Fibroblast of the aortic adventitia (primary cell): ENCODE data around the gene CDYL2. TPM values are rescaled to one million over a fixed set of nuclear protein-coding genes. Genes with fewer than 3 reads are reported as not detected.

Experiments used
- DNase-seq: peaks from one replicate; pipeline ENCODE4 v3.0.0-alpha.2; 2010; ENCODE audit warnings: low read depth
- H3K4me3 ChIP-seq: 2 replicates; pipeline ENCODE4 v1.5.1; 2011; ENCODE audit warnings: low read depth, mild to moderate bottlenecking, control low read depth, low read length, moderate library complexity
- total RNA-seq: library from RNA; depleted of rRNA; stranded (reverse); fragments of >200 nt; gene quantifications from 2 replicates; pipeline ENCODE4 v1.2.3, GENCODE V29; 2012; ENCODE audit warnings: low replicate concordance
- TF ChIP-seq, protein P1 (sequence below): IDR thresholded peaks from 2 replicates; pipeline ENCODE4 v1.5.1; 2011; ENCODE audit warnings: mild to moderate bottlenecking, low read length, control low read depth, inconsistent platforms; ENCODE audit not compliant: insufficient read depth

CDYL2 gene
- total RNA-seq, 1 donor, result 5.2 TPM

DNA sequence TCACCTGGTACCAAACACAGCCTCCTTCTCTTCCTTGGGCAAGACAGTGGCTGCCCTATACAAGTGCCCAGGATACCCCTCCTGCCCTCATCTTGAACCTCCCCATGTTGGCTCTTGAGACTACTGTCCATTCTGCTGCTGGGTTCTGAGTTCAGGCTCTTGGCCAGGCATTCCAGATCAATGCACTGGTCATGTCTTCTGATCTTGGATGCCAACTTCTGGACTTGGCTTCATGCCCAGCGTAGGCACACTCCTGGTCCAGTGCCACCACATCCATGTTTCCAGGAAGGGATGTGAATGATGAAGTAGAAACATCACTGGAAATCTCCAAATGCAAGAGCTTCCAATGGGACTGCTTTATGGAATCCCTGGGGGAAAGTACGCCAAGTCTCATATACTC is 212.1 kb downstream of the CDYL2 start:
- TF ChIP-seq, protein P1, sequence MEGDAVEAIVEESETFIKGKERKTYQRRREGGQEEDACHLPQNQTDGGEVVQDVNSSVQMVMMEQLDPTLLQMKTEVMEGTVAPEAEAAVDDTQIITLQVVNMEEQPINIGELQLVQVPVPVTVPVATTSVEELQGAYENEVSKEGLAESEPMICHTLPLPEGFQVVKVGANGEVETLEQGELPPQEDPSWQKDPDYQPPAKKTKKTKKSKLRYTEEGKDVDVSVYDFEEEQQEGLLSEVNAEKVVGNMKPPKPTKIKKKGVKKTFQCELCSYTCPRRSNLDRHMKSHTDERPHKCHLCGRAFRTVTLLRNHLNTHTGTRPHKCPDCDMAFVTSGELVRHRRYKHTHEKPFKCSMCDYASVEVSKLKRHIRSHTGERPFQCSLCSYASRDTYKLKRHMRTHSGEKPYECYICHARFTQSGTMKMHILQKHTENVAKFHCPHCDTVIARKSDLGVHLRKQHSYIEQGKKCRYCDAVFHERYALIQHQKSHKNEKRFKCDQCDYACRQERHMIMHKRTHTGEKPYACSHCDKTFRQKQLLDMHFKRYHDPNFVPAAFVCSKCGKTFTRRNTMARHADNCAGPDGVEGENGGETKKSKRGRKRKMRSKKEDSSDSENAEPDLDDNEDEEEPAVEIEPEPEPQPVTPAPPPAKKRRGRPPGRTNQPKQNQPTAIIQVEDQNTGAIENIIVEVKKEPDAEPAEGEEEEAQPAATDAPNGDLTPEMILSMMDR, result no peak
- no peak overlapping the region for H3K4me3 ChIP-seq
- no peak for DNase-seq

DNA sequence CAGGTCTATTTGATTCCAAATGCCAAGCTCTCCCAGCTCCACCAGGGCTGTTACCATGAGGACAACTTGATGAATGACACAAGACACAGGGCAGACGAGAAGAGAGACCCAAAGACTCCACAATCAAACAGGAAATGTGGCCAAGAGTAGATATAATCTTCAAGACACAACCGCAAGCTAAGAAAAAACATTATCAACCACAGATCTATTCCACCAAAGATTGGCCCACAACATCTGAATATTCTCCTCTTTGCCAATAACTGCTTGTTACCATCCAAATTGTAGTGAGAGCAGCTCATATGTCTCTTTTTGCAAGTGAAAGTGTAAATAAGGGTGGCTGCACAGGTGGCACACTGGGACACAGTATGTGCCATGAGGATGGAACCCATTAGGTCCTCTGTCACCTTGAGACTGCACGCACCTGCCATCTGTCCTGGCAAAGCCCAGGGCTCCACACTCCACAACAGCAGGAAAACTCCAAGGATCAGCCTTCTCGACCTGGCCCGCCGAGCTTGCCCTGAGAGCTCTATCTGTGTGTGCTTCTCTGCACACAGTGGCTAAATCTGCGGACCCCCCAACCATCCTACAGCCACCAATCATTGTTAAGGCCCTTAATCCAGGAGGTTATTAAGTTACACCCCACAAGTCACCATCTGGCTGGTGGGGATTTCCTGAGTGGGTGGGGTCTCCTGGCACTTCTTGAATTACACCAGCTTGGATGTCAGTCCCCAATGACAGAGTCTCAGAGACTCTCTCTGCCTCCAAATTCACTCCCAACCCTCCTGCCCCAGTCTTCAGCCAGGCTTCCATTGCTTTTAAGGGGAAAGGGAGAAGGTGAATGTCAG is 213.1 kb downstream of the CDYL2 start:
- no peak overlapping the region for H3K4me3 ChIP-seq
- TF ChIP-seq, protein P1, result no peak
- DNase-seq, result no peak

DNA sequence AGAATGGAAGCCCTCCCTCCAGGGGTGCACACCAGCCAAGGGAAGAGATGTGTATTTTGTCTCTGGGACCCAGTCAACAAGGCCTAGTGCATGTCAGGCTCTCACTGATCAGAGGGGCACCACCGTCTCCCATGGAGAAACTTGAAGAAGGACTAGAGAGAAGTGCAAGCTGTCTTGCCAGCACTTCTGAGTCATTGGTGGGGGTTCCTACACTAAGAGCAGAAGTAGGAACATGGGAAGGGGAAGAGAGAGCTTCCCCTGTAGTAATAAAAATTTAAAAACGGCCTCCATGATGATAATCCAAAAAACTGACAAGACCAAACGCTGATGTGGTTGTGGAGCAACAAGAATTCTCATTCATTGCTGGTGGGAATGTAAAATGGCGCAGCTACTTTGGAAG is 217.3 kb downstream of the CDYL2 start:
- DNase-seq, result no peak
- no peak overlapping the region for H3K4me3 ChIP-seq
- TF ChIP-seq, protein P1, result no peak

DNA sequence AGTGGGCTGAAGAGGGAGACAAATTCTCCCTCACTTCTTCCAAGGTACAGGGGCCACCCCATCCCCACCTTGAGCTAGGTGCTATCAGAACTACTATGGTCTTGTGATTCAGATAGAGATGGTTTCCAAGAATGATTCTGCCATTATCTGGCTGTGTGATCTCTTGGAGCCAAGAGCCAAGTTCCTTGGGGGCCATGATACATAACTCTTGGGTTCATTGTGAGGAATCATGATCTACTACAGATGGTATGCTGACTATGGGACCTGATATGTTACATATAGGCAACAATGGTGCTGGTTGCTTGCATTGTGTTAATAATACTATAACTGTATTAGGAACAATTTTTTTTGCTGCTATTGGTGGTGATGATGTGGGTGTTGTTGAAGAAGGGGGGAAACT is 217.9 kb downstream of the CDYL2 start:
- TF ChIP-seq, protein P1, result no peak

DNA sequence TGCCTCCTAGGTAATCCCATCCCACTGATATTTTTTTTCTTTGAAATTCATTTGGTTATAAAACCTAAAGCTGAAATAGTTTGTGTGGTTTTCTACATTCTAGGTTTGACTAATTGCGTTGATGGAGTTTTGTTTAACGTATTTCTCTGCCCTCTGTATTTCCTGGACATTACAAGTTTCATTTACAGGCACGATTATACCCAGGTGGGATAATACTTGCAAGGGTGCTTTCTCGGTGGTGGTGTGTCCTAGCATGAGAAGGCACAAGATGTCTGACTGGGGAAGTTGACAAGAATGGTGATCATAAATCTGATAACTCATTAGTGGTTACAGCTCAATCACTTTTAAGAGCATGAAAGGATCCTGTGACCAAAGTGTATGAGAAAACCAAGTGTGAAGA is 218.6 kb downstream of the CDYL2 start:
- DNase-seq, result no peak
- TF ChIP-seq, protein P1, result no peak
- H3K4me3 ChIP-seq, result no peak overlapping the region

More for the DNA sequence above, 217.9 kb downstream of the CDYL2 start:
- DNase-seq, result no peak
- no peak overlapping the region for H3K4me3 ChIP-seq

DNA sequence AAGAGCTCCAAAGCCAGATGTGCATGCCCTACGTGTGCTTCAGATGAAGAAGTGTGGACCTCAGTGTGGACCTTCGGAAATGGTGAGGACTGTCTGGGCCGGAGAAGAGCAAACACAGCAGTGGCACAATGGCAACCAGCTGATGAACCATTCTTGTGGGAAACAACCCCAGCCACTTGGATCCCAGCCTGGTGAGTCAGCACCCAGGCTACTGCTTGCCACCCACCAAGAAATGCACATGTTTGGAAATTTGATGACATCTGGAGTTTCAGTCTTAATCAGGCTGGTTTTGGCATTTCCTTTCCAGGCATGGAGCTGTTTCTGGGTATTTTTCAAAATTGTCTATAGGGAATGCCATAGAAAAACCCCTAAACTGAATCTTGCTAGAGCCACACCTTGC is 220.9 kb downstream of the CDYL2 start:
- peak; percentile 29 for DNase-seq
- TF ChIP-seq, protein P1, result no peak
- H3K4me3 ChIP-seq, result no peak overlapping the region
